ENCODE measurements around the gene PCGF3. TPM values are rescaled to one million over a fixed set of nuclear protein-coding genes. Genes with fewer than 3 reads are reported as not detected.

The PCGF3 gene, protein sequence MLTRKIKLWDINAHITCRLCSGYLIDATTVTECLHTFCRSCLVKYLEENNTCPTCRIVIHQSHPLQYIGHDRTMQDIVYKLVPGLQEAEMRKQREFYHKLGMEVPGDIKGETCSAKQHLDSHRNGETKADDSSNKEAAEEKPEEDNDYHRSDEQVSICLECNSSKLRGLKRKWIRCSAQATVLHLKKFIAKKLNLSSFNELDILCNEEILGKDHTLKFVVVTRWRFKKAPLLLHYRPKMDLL
- polyA plus RNA-seq (2013, experiment 1 of 2), result 26.7 TPM
- polyA plus RNA-seq (2013, experiment 2 of 2), result 34.2 TPM

DNA sequence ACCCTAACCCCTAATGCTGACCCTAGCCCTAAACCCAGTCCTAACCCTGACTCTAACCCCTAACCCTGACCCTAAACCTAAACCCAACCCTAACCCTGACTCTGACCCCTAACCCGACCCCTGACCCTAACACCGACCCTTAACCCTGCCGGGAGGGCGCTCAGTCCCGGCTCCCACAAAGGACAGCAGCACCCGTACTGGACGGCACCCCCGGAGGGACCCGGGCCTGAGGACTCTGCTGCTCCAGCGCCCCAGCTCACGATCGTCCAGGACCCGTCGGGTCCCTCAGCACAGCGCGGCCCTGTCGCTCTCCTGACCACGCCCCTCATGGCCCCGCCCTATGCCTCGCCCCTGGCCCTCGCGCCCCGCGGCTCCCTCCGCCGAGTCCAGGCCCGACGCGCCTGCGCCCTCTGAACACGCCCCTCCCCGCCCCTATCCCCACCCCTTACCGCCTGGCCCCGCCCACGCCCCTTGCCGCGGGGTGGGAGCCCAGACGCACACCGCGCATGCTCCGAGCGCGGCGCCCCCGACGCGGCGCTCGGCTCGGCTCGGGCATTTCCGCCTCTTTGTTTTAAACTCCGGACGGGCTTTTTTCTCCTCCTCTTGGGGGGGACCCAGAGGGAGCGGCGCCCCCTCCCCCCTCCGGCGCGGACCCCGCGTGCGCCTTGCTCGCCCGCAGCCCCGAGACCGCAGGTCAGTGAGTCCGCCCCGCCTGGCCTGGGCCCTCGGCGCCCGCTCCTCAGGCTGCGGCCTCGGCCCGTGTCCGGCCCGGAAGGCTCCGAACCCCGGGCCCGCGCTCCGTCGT, at the start of gene PCGF3:
Gene PCGF3 (plus strand): TSS at position 555 of the 805 bp plus-strand sequence. CDS start 27,849 bp downstream, outside the sequence.
- Histone ChIP-seq H3K27me3 (ENCODE audit: insufficient read depth, low read length) (peaks cover 8% of the 10 kb centered on the region; the same call in 1 of the 2 replicates), H3K36me3 (ENCODE audit: insufficient read depth, low read length) (peaks cover 10% of the 10 kb centered on the region), H3K4me1 (ENCODE audit: insufficient read depth, low read length) (0 out of 2 replicates have a peak, but pooled peaks cover 4% of the 10 kb centered on the region), H3K9ac (ENCODE audit: low read depth, low read length) (peak within 1 kb of the TSS; percentile 99), H3K9me3 (ENCODE audit: insufficient read depth, low read depth, low read length) (no peaks in the 10 kb centered on the region), H3K27ac (ENCODE audit: low read depth, low read length) (peak within 1 kb of the TSS; percentile 82), H3K4me3 (ENCODE audit: low read length) (peak within 1 kb of the TSS; percentile 98)
- WGBS, result 2% methylated on average over 81 of the region's 82 CpGs

- H3K36me3 ChIP-seq (ENCODE audit: insufficient read depth, low read length), result no peaks in the 10 kb centered on the region
- H3K9me3 ChIP-seq (ENCODE audit: insufficient read depth, low read depth, low read length), result no peaks in the 10 kb centered on the region
- 92% methylated on average over 58 of the region's 58 CpGs for WGBS
- H3K4me3 ChIP-seq (ENCODE audit: low read length), result no peak overlapping the region
- H3K27me3 ChIP-seq (ENCODE audit: insufficient read depth, low read length), result no peaks in the 10 kb centered on the region
- H3K4me1 ChIP-seq (ENCODE audit: insufficient read depth, low read length), result no peaks in the 10 kb centered on the region
- H3K9ac ChIP-seq (ENCODE audit: low read depth, low read length), result no peak overlapping the region
- no peak overlapping the region for H3K27ac ChIP-seq (ENCODE audit: low read depth, low read length)
Observed at GRCh38 chr4:656436-657337, 48.9 kb upstream of the PCGF3 start.

DNA sequence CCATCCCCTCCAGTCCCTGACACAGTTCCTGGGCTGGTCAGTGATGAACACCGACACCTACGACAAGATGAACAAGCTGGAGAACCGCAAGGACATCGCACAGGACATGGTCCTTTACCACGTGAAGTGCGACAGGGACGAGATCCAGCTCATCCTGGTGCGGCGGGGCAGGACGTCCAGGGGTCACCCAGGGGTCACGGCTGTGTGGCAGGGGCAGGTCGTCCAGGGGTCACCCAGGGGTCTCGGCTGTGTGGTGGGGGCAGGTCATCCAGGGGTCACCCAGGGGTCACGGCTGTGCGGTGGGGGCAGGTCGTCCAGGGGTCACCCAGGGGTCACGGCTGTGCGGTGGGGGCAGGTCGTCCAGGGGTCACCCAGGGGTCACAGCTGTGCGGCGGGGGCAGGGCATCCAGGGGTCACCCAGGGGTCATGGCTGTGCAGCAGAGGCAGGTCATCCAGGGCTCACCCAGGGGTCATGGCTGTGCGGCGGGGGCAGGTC, 48.2 kb upstream of the PCGF3 start:
- WGBS, result 94% methylated on average over 23 of the region's 23 CpGs
- Histone ChIP-seq H3K9me3 (ENCODE audit: insufficient read depth, low read depth, low read length) (no peaks in the 10 kb centered on the region), H3K4me3 (ENCODE audit: low read length) (no peak overlapping the region), H3K4me1 (ENCODE audit: insufficient read depth, low read length) (no peaks in the 10 kb centered on the region), H3K27ac (ENCODE audit: low read depth, low read length) (no peak overlapping the region), H3K9ac (ENCODE audit: low read depth, low read length) (no peak overlapping the region), H3K27me3 (ENCODE audit: insufficient read depth, low read length) (no peaks in the 10 kb centered on the region), H3K36me3 (ENCODE audit: insufficient read depth, low read length) (no peaks in the 10 kb centered on the region)

GRCh38 chr4:657834-658667, 47.6 kb upstream of the PCGF3 start:
- no peak overlapping the region for H3K27ac ChIP-seq (ENCODE audit: low read depth, low read length)
- H3K4me3 ChIP-seq (ENCODE audit: low read length), result no peak overlapping the region
- WGBS, result 92% methylated on average over 27 of the region's 27 CpGs
- H3K36me3 ChIP-seq (ENCODE audit: insufficient read depth, low read length), result no peaks in the 10 kb centered on the region
- no peaks in the 10 kb centered on the region for H3K27me3 ChIP-seq (ENCODE audit: insufficient read depth, low read length)
- H3K4me1 ChIP-seq (ENCODE audit: insufficient read depth, low read length), result no peaks in the 10 kb centered on the region
- H3K9ac ChIP-seq (ENCODE audit: low read depth, low read length), result no peak overlapping the region
- no peaks in the 10 kb centered on the region for H3K9me3 ChIP-seq (ENCODE audit: insufficient read depth, low read depth, low read length)

GRCh38 chr4:658681-659667, 46.7 kb upstream of the PCGF3 start:
- H3K36me3 ChIP-seq (ENCODE audit: insufficient read depth, low read length), result no peaks in the 10 kb centered on the region
- H3K4me3 ChIP-seq (ENCODE audit: low read length), result no peak overlapping the region
- no peak overlapping the region for H3K9ac ChIP-seq (ENCODE audit: low read depth, low read length)
- WGBS, result 94% methylated on average over 32 of the region's 32 CpGs
- H3K9me3 ChIP-seq (ENCODE audit: insufficient read depth, low read depth, low read length), result no peaks in the 10 kb centered on the region
- H3K27ac ChIP-seq (ENCODE audit: low read depth, low read length), result no peak overlapping the region
- H3K27me3 ChIP-seq (ENCODE audit: insufficient read depth, low read length), result no peaks in the 10 kb centered on the region
- no peaks in the 10 kb centered on the region for H3K4me1 ChIP-seq (ENCODE audit: insufficient read depth, low read length)

- no peaks in the 10 kb centered on the region for H3K27me3 ChIP-seq (ENCODE audit: insufficient read depth, low read length)
- no peaks in the 10 kb centered on the region for H3K9me3 ChIP-seq (ENCODE audit: insufficient read depth, low read depth, low read length)
- H3K9ac ChIP-seq (ENCODE audit: low read depth, low read length), result no peak overlapping the region
- H3K36me3 ChIP-seq (ENCODE audit: insufficient read depth, low read length), result no peaks in the 10 kb centered on the region
- no peak overlapping the region for H3K27ac ChIP-seq (ENCODE audit: low read depth, low read length)
- H3K4me1 ChIP-seq (ENCODE audit: insufficient read depth, low read length), result no peaks in the 10 kb centered on the region
- no peak overlapping the region for H3K4me3 ChIP-seq (ENCODE audit: low read length)
- WGBS, result 96% methylated on average over 8 of the region's 8 CpGs
Observed at GRCh38 chr4:659851-660250, 45.8 kb upstream of the PCGF3 start.

DNA sequence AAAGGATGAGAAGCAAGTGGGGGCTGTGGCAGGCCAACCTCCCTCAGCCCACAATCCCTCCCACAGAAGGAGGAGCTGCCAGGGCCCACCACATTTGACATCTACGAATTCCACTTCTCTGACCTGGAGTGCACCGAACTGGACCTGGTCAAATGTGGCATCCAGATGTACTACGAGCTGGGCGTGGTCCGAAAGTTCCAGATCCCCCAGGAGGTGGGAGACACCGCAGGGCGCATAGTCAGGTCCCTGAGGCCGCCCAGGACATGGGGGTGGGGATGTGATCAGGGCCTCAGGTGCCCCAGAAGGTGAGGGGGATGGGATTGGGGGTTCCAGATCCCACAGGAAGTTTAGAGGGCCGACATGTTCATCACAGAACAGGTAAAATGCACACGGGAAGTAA, 45.2 kb upstream of the PCGF3 start:
- Histone ChIP-seq H3K36me3 (ENCODE audit: insufficient read depth, low read length) (no peaks in the 10 kb centered on the region), H3K4me1 (ENCODE audit: insufficient read depth, low read length) (no peaks in the 10 kb centered on the region)
- 94% methylated on average over 10 of the region's 10 CpGs for WGBS

GRCh38 chr4:661231-661630, 44.4 kb upstream of the PCGF3 start:
- Histone ChIP-seq H3K27ac (ENCODE audit: low read depth, low read length) (no peak overlapping the region), H3K4me1 (ENCODE audit: insufficient read depth, low read length) (no peaks in the 10 kb centered on the region), H3K27me3 (ENCODE audit: insufficient read depth, low read length) (no peaks in the 10 kb centered on the region), H3K9ac (ENCODE audit: low read depth, low read length) (no peak overlapping the region), H3K9me3 (ENCODE audit: insufficient read depth, low read depth, low read length) (no peaks in the 10 kb centered on the region), H3K36me3 (ENCODE audit: insufficient read depth, low read length) (no peaks in the 10 kb centered on the region), H3K4me3 (ENCODE audit: low read length) (no peak overlapping the region)
- 83% methylated on average over 3 of the region's 3 CpGs for WGBS

More for the DNA sequence above, 45.2 kb upstream of the PCGF3 start:
- Histone ChIP-seq H3K9ac (ENCODE audit: low read depth, low read length) (no peak overlapping the region), H3K9me3 (ENCODE audit: insufficient read depth, low read depth, low read length) (no peaks in the 10 kb centered on the region), H3K4me3 (ENCODE audit: low read length) (no peak overlapping the region), H3K27me3 (ENCODE audit: insufficient read depth, low read length) (no peaks in the 10 kb centered on the region), H3K27ac (ENCODE audit: low read depth, low read length) (no peak overlapping the region)

DNA sequence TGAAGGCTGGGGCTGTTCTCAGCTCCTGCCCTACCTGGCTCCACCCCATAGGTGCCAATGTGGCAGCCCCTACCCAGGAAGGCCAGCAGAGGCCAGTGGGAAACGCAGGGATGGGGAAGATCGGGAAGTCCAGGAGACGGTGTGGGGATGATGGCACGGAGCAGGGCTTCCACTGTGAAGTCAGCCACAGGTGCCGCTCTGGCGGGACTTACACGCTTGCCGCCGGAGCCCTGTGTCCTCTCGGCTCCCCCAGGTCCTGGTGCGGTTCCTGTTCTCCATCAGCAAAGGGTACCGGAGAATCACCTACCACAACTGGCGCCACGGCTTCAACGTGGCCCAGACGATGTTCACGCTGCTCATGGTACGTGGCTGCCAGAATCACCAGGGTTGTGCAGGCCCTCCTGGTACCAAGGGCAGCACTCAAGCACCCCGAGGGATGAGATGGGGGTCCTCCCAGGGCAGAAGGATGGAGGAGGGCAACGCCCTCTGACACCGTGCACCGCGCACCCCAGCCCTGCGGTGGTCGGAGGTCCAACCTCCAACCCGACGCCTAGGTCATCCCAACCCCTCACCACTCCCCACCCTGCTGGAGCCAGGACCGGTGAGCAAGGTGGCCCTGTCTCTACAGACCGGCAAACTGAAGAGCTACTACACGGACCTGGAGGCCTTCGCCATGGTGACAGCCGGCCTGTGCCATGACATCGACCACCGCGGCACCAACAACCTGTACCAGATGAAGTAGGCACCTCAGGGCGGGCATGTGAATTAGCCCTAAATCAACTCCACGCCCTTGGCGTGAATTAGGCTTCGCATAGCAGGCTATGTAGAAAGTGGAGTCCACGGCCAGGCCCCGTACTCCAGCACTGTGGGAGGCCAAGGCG, 43.5 kb upstream of the PCGF3 start:
- 95% methylated on average over 42 of the region's 42 CpGs for WGBS
- Histone ChIP-seq H3K4me3 (ENCODE audit: low read length) (no peak overlapping the region), H3K9ac (ENCODE audit: low read depth, low read length) (no peak overlapping the region), H3K27ac (ENCODE audit: low read depth, low read length) (no peak overlapping the region), H3K36me3 (ENCODE audit: insufficient read depth, low read length) (no peaks in the 10 kb centered on the region), H3K4me1 (ENCODE audit: insufficient read depth, low read length) (no peaks in the 10 kb centered on the region), H3K27me3 (ENCODE audit: insufficient read depth, low read length) (no peaks in the 10 kb centered on the region), H3K9me3 (ENCODE audit: insufficient read depth, low read depth, low read length) (no peaks in the 10 kb centered on the region)
